Activated T-helper 1 cell treated with Interleukin-2 at 50 U/mL for 16 hours (primary cell): ENCODE data around the gene POU2F3.
A peak's percentile ranks its signal among the peaks of the same experiment; 100 is the strongest.

Experiments
- DNase-seq: peaks from one replicate; pipeline ENCODE4 v3.0.0-alpha.2; 2020; ENCODE audit warnings: low read depth

POU2F3 gene

DNA sequence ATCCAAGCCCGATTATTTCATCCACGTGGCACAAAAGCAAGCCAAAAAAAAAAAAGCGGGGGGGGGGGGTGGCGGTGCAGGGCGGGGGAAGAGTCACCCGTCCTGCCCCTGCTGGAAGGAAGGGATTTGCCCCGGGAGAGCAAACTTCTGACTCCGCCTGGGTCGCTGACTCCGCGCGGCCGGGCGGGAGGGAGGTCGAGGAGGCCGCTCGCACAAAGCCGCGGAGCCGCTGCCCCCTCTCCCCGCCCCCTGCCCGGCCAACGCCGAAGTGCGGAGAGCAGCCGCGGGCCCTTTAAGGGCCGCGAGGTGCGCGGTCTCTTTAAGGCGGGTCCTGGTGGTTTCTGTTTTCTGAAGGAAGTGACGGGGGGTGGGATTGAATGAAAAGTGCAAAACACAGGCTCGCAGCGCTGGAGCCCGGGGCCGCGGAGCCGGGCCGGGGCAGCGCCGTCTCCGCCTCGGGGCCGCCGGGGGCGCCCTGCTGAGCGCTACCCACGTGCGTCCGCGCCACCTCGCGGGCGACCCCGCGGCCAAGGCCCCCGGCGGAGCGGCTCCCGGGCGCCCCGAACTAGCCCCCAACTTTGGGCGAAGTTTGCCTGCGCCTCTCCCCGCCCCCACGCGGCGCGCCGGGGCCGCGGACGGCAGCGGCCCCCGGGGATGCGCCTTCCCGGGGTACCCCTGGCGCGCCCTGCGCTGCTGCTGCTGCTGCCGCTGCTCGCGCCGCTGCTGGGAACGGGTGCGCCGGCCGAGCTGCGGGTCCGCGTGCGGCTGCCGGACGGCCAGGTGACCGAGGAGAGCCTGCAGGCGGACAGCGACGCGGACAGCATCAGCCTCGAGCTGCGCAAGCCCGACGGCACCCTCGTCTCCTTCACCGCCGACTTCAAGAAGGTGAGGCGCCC, 29.1 kb upstream of the POU2F3 start, which contains the start of gene OAF:
Gene OAF (plus strand): TSS at position 407 of the 896 bp plus-strand sequence. CDS start 248 bp downstream, at position 655.
- peak; percentile 42 for DNase-seq

DNA sequence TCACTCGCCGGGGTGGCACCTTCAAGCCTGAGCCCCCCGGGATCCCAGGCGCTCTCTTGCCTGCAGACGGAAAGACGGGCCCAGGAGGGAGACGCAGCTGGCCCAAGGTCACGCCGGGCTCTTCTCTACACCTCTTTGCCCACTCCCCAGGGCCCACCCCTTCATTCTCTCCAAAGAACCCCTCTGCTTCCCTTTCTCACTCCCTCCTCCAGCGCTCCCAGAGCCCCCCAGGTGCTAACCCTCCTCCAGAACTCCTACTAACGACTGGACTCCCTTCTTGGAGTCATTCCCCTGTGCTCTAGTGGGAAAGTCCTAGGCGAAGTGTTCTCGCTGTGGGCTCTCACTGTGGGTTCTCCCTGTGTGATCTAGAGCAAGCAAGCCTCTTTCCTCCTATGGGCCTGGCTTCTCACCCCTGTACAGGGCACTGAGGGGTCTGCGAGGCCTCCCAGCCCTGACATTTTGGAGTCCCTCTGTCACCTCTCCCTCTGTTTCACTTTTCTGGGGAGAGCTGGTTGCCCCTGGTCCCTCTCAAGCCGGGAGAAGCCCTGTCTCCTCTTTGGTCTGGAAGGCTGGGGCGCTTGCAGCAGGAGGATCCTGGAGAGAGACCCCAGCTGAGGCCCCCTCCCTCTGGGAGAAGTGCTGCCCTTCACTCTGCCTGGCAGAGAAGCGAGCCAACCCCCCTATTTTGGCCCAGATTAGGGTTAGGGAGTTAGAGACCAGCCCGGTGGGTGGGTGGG, 28.2 kb upstream of the POU2F3 start:
- no peak for DNase-seq

DNA sequence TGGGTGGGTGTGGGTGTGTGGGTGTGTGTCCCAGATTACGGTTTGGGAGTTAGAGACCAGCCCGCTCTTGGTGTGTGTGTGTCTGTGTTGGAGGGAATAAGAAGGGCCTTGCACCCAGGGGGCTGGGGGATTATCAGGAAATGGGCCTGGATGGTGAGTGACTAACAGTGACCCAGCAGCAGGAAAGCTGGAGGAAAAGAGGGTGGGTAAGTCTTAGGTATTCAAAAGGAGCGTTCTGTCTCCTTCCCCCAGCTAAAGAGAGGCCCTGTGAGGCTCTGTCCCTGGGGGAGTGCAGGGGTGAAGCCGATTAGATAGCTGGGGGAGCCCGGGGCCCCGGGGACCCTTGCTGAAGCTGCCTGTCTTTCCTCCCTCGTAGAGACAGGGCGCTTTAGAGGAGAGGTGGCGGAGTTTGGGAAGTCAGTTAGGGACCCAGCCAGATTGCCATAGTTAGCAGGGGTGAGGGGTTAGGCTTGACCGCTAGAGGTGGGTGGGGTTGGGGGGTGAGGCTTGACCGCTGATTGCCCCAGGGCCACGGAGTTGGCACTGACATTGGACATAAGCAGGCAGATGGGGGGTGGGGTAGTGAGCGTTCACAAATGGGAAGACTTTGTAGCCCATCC, 27.6 kb upstream of the POU2F3 start:
- no peak for DNase-seq

DNA sequence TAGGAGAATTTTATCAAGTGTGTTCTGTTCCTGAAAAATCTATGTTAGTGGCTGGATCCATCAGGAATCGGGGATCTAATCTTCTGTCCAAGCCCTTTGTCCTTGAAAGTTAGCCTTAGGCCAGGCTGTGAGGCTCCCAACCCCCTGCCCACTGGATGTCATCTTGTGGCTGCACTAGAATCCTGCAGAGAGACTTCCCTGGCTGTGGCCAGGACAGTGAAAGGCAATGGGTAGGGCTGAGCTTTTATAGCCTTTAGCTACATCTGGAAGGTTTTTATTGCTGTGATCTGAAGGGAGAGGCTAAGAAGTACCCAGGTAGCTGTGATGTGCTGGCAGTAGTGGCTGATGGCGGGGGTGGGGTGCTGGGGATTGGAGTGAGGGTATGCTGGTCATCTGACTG, 27.0 kb upstream of the POU2F3 start:
- no peak for DNase-seq

DNA sequence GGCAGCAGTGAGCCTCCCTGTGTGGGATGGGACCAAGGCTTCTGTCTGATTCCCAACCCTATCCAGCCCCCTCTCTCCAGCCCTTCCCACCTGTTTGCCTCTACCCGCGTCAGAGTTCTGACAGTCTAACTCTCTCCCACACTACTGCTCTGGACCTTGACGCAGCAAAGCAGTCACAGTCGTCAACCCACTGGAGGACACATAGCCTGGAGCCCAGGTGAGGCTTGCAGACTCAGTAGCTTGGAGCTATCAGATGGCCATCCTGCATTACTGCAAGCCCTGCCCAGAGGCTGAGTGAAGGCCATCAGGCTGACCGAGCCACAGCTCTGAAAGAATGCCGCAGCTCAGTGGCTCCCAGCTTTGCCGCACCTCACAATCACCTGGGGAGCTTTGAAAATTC, 25.4 kb upstream of the POU2F3 start:
- no peak for DNase-seq

DNA sequence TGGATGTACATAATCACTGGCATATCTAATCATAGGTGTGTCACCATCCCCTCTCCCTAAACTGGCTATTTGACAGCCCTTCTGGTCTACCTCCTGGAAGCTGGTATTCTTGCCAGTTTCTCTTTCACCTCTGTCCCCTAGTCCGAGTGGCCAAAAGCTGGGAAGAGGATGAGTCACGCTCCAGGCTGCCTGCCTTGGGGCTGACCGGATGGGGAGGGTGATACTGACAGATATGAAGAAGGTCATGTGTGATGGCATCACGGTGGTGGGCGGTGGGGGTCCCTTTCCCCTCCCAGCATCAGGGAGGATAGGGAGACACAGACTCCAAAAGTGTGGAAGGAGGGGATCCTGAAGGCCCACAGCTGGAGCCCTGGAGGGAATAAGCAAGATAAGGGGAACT, 24.3 kb upstream of the POU2F3 start:
- no peak for DNase-seq

DNA sequence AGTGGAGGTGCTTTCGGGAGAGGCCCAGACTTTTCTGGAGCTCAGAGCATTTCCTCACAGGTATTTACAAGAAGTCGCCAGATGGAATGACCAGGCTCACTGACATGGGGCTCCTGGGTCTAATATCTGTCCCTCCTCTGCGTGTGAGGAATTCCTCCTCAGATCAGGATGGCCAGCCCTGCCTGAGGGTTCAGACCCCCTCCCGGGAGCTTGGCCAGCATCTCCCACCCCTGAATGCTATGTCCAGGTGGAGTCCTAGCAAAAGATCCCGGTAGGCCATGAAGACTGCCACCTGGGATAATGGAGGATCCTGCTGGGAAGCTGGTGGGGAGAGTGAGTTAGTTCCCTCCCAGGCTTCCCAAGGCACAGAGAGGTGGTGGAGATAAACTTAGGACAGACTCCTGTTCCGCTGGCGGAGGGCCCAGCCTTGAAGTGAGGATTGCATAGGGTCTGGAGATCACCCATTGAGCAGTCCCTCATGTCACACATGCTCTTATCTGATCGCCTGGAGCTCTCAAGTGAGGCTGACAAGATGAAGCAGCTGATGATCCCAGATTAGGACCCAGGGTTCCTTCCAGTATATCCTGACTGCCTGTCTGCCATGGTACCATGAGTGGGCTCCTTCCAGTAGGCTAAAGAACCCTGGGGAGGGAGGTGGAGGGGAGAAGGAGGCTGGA, 23.4 kb upstream of the POU2F3 start:
- DNase-seq = no peak

DNA sequence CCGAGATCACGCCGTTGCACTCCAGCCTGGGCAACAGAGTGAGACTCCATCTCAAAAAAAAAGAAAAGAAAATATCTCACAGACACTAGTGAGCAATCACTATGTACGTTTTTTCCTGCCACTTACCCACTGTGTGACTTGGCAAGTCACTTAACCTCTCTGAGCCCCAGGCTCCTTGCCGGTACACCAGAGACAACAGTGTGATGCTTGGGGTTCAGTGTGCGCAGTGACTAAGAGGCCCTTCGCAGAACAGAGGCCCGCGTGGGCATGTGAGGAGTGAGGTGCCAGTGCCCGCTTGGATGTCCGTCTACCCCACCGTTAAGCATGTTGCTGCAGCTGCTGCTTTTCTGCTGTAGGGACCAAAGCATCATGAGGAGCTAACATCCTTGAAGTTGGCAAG, 22.4 kb upstream of the POU2F3 start:
- no peak for DNase-seq

DNA sequence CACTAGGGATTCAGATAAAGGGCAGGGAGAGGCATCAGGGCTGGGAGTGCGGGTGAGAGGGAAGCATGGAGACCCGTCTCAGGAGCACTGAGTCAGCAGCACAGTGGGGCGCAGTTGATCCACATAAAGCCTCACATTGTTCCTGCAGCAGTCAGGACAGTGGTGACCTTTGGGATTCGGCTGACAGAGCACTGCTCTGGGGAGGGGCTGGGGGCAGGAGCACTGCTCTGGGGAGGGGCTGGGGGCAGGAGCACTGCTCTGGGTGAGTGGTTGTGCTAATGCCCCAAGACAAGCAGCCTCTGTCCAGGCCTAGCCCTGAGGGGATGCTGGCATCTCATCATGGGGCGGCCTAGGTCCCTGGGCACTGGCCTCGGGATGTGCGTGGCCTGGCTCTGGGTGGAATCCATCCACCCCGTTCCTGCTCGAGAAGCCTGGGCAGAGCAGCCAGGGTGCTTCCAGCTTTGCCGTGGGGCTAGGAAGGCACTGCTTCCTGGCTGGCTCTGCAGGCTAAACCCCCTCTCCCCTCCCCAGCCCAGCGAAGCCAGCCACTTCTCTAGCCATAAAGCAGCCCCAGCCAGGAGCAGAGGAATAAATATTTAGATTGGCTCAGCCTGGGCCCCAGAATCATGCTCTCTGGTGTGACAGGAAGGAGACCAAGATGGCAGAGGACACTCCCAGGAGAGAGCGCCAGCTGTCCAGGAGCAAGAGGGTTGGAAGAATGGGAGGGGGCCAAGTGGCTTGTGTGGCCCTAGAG, 21.8 kb upstream of the POU2F3 start:
- no peak for DNase-seq

DNA sequence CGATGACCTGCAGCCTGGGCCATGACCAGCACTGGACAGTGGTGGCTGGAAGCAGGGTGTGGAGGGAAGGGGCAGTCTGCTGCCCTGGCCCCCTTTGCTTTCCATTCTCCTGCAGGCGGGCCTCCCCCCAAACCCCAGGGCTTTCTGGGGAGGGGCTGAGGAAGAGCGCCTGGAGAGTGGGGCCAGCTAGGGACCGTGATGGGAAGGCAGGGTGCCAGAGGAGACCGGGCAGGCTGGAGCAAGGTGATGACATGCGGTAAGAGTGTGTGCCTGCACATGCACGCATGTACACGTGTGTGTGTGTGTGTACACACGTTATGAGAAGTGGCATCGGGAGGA, 21.3 kb upstream of the POU2F3 start:
- DNase-seq = no peak

DNA sequence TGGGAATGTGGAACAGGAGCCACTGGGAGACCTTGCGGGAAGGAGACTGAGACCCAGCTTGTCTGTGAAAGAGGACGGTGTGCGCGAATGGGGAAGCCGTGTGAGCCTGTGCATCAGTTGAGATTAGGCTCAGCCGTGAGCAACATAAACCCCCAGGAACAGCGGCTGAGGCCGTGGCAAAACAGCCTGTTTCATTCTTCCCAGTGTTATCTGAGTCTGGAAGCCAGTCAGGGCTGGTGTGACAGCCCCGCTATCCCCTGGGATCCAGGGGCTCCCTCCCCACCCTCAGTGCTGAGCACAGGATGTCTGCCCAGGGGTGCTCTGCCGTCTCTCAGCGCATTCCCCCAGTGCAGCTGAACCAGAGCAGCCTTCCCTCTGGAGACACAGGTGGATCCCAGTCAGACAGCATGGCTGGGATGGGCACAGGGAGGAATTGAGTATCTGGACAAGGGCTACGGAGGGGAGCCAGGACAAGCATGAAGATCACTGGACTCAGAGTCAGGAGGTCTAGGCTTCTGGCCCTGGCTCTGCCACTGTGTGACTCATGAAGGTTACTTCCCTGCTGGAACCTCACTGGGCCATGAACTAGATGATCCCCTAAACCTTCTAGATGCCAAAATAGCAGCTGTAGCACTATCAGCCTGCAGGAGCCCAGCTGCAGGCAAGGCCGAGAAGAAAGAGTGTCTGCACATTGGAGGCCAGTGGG, 20.6 kb upstream of the POU2F3 start:
- no peak for DNase-seq

DNA sequence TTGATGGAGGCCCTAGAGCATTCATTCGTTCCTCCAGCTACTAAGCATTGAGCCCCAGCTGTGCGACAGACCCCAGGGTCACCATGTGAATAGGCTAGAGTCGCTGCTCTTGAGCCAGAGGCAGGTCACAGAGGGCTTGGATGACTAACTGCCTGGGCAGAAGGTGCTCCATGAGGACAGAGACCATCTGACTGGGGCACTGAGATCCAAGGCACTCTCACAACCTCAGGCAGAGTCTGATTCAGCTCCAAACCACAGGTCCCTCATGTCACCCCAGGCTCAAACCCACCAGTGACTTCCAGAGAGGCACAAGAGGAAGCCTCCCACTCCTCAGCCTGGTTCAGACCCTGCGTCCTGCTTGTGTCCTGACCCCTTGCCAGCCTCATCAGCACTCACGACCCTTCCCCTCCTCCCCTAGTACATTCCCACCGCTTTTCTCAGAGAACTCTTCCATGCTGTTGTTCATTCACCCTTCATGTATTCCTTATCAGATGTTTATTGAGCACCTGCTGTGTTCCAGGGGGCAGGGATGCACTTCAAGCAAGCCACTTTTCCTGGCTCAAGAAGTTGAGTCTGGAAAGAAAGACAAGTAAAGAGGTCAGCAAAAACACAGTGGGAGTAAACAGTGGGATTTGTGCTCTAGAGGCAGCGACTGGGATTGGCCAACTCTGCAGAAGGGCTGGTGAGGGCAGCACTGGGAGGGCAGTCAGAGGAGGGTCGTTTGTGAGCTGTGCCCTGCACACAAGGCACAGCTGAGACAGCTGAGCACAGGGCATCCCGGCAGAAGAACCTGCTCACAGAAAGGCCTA, 19.8 kb upstream of the POU2F3 start:
- no peak for DNase-seq

DNA sequence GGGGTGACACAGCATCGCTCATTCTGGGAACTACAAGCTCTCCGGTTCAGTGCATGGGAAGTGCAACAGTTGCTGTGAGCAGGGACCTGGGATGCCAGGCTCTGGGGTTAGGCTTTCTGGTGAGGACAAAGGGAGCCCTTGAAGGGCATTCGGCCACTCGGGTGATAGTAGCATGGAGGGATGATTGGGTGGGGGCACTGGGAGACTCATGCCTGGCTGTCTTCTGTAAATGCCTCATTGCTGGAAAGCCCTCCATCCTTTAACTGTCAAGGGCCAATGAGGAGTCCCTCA, 19.2 kb upstream of the POU2F3 start:
- DNase-seq = no peak

DNA sequence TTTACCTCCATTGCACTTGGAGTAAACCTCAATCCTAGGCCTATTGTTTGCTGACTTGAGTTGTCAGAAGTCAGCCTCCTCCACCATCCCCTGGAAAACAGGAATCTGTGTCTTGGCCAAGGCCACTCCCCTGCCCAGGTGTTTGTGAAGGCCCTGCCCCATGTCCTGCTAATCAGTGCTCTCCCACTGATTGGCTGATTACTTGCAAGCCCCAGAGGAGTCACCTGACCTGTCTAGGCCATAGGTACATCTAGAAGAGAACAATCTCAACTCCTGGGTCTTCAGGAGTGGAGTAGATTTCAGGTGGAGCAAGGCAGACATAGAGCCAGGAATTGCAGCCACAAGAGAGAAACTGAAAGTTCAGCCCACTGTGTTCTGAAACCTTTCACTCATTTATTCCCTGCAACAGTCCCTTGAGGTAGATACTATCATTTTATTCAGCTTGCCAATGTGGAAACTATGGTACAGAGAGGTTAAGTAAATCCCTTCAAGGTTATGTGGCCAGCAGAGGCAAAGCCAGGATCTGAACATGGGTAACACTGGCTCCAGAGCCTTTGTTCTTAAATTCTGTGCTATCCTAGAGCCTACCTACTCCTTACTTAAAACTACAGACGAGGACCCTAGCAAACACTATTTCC, 18.7 kb upstream of the POU2F3 start:
- DNase-seq = no peak

DNA sequence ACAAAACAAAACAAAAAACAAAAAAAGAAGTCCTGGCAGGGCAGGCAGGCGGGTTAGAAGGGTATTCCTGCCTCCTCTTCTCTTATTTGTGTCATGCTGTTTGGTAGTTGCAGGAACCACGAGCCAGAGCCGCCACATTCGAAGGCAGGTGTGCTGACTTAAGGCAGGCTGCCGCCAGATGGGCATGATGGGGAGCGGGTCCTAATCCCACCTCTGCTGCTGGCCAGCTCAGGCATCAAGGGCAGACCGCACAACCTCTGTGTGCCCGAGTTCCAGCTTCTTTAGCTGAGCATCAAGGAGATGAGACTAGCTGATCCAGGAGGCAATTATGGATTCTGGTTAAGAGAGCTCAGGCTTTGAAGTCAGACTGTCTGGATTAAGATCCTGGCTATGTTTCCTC, 17.0 kb upstream of the POU2F3 start:
- no peak for DNase-seq

DNA sequence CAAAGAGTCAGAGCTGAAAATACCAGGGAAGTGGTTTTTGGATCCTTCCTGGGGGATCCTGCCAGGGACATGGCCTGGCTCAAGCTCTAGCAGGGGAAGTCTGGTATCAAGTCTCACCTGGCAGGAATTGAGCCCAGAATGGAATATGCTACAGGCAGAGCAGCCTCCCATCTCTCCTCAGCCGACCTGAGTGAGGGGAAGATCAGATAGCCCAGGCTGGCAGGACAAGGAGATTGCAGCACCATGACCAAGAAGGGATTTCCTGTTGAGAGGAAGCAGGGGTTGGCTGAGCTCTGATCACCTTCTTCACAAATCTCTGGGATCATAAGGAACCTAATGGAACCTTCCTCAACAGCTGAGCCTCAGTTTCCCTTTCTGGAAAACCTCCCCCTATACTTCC, 16.1 kb upstream of the POU2F3 start:
- no peak for DNase-seq

DNA sequence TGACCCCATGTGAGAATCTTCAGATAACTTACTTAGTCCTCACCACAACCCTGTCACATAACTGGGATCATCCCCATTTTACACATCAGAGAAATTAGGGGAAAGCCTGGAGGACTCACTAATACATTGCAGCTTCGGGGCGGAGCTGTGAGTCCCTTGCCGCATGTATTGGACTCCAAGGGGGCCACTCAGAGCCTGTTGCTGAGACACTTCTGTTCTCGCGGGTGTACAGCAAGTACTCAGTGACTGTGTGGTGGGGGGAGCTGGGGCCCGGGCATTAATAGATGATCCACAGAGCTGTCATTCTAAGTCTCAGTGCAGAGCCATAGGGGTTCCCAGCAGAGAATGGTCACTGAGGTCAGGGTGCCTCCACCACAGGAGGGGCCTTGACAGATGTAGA, 15.6 kb upstream of the POU2F3 start:
- no peak for DNase-seq

DNA sequence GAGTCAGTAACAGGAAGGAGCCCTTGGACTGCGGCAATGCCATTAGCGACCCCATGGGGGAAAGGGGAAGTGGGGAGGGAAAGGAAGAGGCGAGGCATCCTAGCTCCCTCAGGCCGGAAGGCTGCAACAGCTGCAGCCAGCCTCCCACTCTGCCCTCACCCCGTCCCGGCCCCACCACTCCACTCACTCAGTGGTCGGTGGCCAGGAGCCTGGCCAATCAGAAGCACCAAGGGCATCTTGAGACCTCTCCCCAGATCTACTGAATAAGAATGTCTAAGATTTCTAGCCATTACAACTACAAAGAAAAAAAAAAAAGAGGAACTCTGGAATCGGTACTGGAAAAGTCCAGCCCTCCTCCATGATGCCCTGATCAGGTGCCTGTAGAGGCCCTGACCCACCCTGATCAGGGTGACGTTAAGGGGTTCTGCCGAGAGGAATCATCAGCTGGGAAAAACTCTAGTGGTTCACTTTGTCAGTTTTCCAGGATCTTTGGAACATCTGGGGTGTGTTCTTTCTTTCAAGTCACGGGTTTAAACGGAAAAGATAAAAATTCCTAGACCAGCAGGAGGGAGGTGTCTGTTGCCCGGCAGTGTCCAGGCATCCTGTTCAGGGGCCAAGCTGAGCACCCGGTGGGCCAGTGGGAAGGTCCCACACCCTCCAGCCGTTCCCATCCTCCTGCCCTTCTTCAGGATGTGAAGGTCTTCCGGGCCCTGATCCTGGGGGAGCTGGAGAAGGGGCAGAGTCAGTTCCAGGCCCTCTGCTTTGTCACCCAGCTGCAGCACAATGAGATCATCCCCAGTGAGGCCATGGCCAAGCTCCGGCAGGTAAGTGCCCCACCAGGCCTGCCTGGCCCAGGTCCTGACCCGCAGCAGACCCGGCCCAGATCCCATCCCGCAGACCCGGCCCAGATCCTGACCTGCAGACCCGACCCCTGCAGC, 14.7 kb upstream of the POU2F3 start:
- no peak for DNase-seq

DNA sequence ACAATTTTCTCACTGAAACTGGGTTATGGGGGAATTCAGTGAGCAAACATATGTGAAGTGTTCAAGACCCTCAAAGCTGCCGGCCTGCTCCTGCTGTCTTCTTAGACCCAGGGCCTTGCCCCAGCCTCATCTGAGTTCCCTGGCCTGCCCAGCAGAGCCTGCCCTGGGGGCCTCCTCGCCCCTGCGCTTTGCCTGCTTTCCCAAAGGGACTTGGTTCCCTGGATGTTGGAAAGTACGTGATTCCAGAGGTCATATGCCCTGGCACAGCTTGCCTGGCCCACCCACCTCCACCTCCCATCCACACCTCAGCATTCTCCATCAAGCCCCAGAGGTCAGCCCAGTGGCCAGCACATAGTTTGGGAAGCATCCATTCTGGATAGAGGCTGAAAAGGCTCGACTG, 13.7 kb upstream of the POU2F3 start:
- DNase-seq = no peak
